HEK293 (cell line): ENCODE data around the gene CHMP4B.

Experiments
- CTCF ChIP-seq: fragments of 450-650 bp; formaldehyde crosslinking; IDR thresholded peaks from 2 replicates; pipeline ENCODE4 v1.5.1; 2016; ENCODE audit warnings: missing biosample characterization, missing genetic modification characterization
- GLIS2 ChIP-seq: fragments of 450-650 bp; formaldehyde crosslinking; IDR thresholded peaks from 2 replicates; pipeline ENCODE4 v1.5.1; 2016; ENCODE audit warnings: missing biosample characterization, missing genetic modification characterization
- MYNN ChIP-seq: fragments of 450-650 bp; formaldehyde crosslinking; IDR thresholded peaks from 2 replicates; pipeline ENCODE4 v1.5.1; 2016; ENCODE audit warnings: missing biosample characterization, missing genetic modification characterization, borderline replicate concordance
- TCF7L2 ChIP-seq: IDR thresholded peaks from 2 replicates; pipeline ENCODE4 v1.6.1; 2011; ENCODE audit warnings: low read depth, mild to moderate bottlenecking, inconsistent platforms, low read length, moderate library complexity, borderline replicate concordance
- TSHZ1 ChIP-seq: fragments of 450-650 bp; formaldehyde crosslinking; IDR thresholded peaks from 2 replicates; pipeline ENCODE4 v1.5.1; 2016; ENCODE audit warnings: missing biosample characterization, missing genetic modification characterization, borderline replicate concordance
- ZFHX2 ChIP-seq: fragments of 450-650 bp; formaldehyde crosslinking; conservative IDR thresholded peaks from 2 replicates; pipeline ENCODE4 v1.5.1; 2016; ENCODE audit warnings: missing biosample characterization, missing genetic modification characterization
- ZNF239 ChIP-seq: fragments of 450-650 bp; formaldehyde crosslinking; IDR thresholded peaks from 2 replicates; pipeline ENCODE4 v1.5.1; 2016; ENCODE audit warnings: missing biosample characterization, missing genetic modification characterization
- ZNF24 ChIP-seq: fragments of 450-650 bp; formaldehyde crosslinking; IDR thresholded peaks from 2 replicates; pipeline ENCODE4 v1.5.1; 2016; ENCODE audit warnings: missing biosample characterization, missing genetic modification characterization
- ZNF280D ChIP-seq: fragments of 450-650 bp; formaldehyde crosslinking; IDR thresholded peaks from 2 replicates; pipeline ENCODE4 v1.5.1; 2016; ENCODE audit warnings: missing biosample characterization, missing genetic modification characterization
- ZNF518A ChIP-seq: fragments of 450-650 bp; formaldehyde crosslinking; conservative IDR thresholded peaks from 2 replicates; pipeline ENCODE4 v1.5.1; 2016; ENCODE audit warnings: low read depth, missing biosample characterization, missing genetic modification characterization
- ZNF670 ChIP-seq: fragments of 450-650 bp; formaldehyde crosslinking; IDR thresholded peaks from 2 replicates; pipeline ENCODE4 v1.5.1; 2016; ENCODE audit warnings: missing biosample characterization, missing genetic modification characterization, low read depth

GRCh38 chr20:33789858-33790182 lies 21.3 kb upstream of the CHMP4B start:
- no peak for TF ChIP-seq GLIS2 (tag by site-specific recombination)
- TF ChIP-seq CTCF = no peak
- TF ChIP-seq TSHZ1 (tag by site-specific recombination) = no peak
- no peak for TF ChIP-seq ZNF518A (tag by site-specific recombination)
- TF ChIP-seq MYNN = no peak
- TF ChIP-seq ZNF239 = no peak
- no peak for TF ChIP-seq TCF7L2
- TF ChIP-seq ZNF24 = no peak
- TF ChIP-seq ZNF670 = no peak
- no peak for TF ChIP-seq ZNF280D (tag by site-specific recombination)
- no peak for TF ChIP-seq ZFHX2 (tag by site-specific recombination)
